HG03045 (cell line): Measurements from ENCODE around the gene TDRD15.
"Not testable (repeated sequence)": the region's sequence is repeated elsewhere in the genome, so short reads cannot be mapped to it uniquely, and the experiment has no call there.

Experiments used
- ATAC-seq: cut with Tn5 transposase; IDR thresholded peaks from one replicate; pipeline ENCODE4 v1.9.1; 2021; ENCODE audit warnings: mild to moderate bottlenecking, moderate library complexity; ENCODE audit not compliant: unreplicated experiment

The TDRD15 gene

GRCh38 chr2:21142149-21142548, 18.4 kb downstream of the TDRD15 start:
- ATAC-seq: no peak

DNA sequence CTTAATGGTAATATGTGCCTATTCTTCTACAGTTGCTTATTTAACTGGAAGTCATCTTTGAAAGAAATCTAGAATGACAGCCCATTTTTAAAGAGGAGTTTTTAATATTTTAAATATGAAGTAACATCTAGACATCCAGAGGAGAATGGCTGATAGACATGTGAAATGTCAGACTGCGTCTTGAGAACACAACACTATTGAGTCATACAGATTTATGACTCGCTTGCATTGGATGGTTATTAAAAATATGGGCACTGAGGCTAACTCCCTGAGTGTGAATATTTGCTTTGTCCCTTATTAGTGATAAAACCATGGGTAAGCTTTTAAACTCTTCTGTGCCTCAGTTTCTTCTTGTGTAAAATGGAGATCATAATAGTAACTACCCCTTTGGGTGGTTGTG, 22.9 kb downstream of the TDRD15 start:
- ATAC-seq: no peak

DNA sequence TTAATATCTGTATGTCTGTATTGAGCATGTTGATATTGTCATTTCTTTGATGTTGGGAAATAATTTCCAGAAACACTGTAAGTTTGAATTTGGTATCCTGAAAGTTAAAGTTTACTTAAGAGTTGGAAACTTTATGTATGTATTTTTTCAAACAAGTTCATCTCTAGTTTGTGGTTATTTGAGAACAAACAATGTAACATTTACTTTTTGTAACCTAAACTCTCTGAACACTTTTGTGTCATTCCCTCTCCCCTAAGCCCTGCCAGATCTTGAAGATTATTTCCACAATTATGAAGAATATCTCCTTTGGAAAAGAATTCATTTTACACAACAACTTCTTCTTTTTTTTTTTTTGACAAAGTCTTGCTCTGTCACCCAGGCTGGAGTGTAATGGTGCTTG, 24.9 kb downstream of the TDRD15 start:
- ATAC-seq: no peak

DNA sequence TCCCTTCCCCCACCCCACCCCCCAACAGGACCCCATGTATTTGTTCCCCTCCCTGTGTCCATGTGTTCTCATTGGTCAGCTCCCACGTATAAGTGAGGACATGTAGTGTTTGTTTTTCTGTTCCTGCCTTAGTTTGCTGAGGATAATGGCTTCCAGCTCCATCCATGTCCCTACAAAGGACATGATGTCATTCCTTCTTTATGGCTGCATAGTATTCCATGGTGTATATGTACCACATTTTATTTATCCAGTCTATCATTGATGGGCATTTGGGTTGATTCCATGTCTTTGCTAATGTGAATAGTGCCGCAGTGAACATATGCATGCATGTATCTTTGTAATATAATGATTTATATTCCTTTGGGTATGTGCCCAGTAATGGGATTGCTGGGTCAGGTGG, 27.5 kb downstream of the TDRD15 start:
- ATAC-seq: not testable (repeated sequence)

GRCh38 chr2:21155365-21156136, 31.8 kb downstream of the TDRD15 start:
- ATAC-seq: no peak

DNA sequence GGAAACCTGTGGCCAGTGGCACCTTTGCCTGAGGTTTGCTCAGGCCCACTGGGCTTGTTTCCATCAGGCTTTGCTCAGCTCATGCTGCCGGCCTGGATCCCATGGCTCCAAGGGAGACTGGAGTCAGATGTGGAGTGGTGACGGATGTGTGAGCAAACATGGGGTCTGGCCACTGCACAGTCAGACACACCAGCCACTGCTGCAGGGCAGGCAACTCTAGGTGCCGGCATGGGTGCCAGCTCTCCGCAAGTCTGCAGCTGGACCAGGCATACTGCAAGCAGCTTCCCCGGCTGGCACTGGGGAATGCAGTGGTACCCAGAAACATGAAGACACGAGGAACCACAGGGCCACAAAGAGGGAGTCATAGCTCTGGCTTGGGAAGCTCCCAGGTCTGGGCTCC, 37.4 kb downstream of the TDRD15 start:
- ATAC-seq: no peak

DNA sequence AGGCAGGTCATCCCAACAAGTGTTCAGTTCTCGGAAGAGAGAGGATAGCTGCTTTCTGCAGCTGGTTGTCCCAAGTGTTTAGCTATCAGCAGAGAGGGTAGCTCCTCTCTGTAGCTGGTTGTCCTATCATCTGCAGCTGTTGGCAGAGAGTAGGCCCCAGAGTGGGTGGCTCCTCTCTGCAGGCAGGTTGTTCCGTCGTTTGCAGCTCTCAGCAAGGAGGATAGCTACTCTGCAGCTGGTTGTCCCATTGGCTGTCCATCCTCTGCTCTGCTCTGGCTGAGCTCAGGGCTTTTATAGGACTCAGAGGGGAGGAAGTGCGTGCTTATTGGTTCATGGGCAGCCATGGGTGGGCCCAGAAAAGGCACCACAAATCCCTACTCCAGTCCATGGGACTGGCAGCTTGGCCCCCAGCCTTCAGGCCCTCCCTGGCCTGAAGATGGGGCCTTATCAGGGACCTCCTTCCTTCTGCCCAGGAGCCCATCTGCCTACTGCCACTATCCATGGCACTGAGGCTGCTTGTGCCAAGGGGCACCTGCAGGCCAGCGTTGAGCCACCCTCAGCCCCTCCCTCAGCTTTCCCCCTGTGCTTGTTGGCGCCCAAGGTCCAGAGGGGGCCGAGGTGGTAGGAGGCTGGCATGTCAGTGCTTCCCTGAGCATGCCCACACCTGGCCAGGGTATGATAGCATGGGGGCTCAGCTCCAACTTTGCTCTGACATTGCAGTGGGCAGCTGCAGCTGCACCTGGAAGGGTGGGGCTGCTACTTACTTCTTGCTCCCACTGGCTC, 38.3 kb downstream of the TDRD15 start:
- ATAC-seq: no peak

GRCh38 chr2:21162615-21162878, 38.8 kb downstream of the TDRD15 start:
- no peak for ATAC-seq

DNA sequence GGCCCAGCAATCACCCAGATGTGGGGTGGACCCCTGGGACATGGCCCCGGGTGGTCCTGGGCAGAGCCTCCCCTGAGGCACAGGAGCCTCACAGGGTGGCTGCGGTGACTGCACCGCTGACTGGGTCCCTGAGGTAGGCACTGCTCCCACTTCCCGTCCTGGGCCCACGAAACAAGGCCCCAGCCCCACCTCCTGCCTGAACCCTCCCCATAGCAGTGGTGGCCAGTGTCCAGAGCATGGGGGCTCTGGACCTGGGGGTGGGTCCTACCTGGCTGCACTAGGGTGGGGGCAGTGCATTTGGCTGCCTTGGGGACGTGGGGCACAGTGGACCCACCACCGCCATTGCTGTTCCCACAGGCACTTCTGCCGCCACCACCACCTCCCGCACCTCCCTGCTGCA, 39.4 kb downstream of the TDRD15 start:
- ATAC-seq: no peak

- no peak for ATAC-seq
These were observed 41.6 kb downstream of the TDRD15 start for GRCh38 chr2:21165350-21165749.

- ATAC-seq: no peak
These were observed 52.3 kb downstream of the TDRD15 start for GRCh38 chr2:21175895-21176646.

- no peak for ATAC-seq
These were observed 58.2 kb downstream of the TDRD15 start for GRCh38 chr2:21181957-21182356.

GRCh38 chr2:21183306-21183705, 59.5 kb downstream of the TDRD15 start:
- no peak for ATAC-seq

DNA sequence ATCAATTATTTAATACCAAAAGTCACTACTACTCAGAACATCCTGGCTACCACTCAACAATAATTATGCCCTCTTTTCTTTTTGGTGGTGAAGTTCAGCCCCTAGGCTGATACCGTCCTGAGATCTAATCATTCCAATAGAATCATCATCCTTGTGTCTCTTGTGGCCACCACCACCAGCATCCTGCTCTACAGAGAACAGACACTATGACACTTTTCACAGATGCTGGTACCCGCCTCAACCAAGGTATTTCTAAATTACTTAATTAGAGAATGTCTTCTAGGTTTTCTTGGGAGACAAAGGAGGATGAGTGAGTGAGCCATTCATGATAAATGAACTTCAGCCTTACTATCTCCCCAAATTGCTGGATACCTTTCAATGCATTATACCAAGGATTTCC, 60.0 kb downstream of the TDRD15 start:
- ATAC-seq: no peak

GRCh38 chr2:21191535-21191934, 67.8 kb downstream of the TDRD15 start:
- ATAC-seq: no peak
